ENCODE results near the gene ASCL2.

ASCL2 gene

GRCh38 chr11:2297623-2298030 lies 27.2 kb upstream of the ASCL2 start:
- Histone ChIP-seq H3K4me1 (ENCODE audit: control insufficient read depth in 5 of 5, insufficient read depth in 5 of 5, low read length in 5 of 5) (peaks cover 0 to 12% (median 4%) of the 10 kb centered on the region in 5 donors), H3K27ac (ENCODE audit: low read depth, low read length) (no peak overlapping the region), H3K9me3 (ENCODE audit: control insufficient read depth in 5 of 5, low read length in 5 of 5) (no peaks in the 10 kb centered on the region), H3K27me3 (ENCODE audit: control insufficient read depth in 5 of 5, insufficient read depth in 4 of 5, low read length in 5 of 5) (peaks cover 0 to 5% (median 2%) of the 10 kb centered on the region in 5 donors), H3K4me3 (ENCODE audit: low read depth in 1 of 5, low read length in 5 of 5) (no peak overlapping the region), H3K9ac (ENCODE audit: low read length in 5 of 5) (no peak overlapping the region), H3K36me3 (ENCODE audit: control insufficient read depth in 5 of 5, insufficient read depth in 5 of 5, low read length in 5 of 5) (no peaks in the 10 kb centered on the region)

- H3K36me3 ChIP-seq (ENCODE audit: control insufficient read depth in 5 of 5, insufficient read depth in 5 of 5, low read length in 5 of 5) = no peaks in the 10 kb centered on the region
- peaks cover 0 to 5% (median 2%) of the 10 kb centered on the region in 5 donors for H3K27me3 ChIP-seq (ENCODE audit: control insufficient read depth in 5 of 5, insufficient read depth in 4 of 5, low read length in 5 of 5)
- no peaks in the 10 kb centered on the region for H3K9me3 ChIP-seq (ENCODE audit: control insufficient read depth in 5 of 5, low read length in 5 of 5)
- H3K27ac ChIP-seq (ENCODE audit: low read depth, low read length) = no peak overlapping the region
- peaks cover 0 to 6% (median 0%) of the 10 kb centered on the region in 5 donors for H3K4me1 ChIP-seq (ENCODE audit: control insufficient read depth in 5 of 5, insufficient read depth in 5 of 5, low read length in 5 of 5)
- no peak overlapping the region for H3K9ac ChIP-seq (ENCODE audit: low read length in 5 of 5)
- H3K4me3 ChIP-seq (ENCODE audit: low read depth in 1 of 5, low read length in 5 of 5) = no peak overlapping the region
Measured at GRCh38 chr11:2296913-2297622, 26.7 kb upstream of the ASCL2 start.

- H3K27me3 ChIP-seq (ENCODE audit: control insufficient read depth in 5 of 5, insufficient read depth in 4 of 5, low read length in 5 of 5) = peaks cover 0 to 5% (median 2%) of the 10 kb centered on the region in 5 donors
- H3K36me3 ChIP-seq (ENCODE audit: control insufficient read depth in 5 of 5, insufficient read depth in 5 of 5, low read length in 5 of 5) = no peaks in the 10 kb centered on the region
- no peak overlapping the region for H3K27ac ChIP-seq (ENCODE audit: low read depth, low read length)
- no peaks in the 10 kb centered on the region for H3K9me3 ChIP-seq (ENCODE audit: control insufficient read depth in 5 of 5, low read length in 5 of 5)
- no peak overlapping the region for H3K4me3 ChIP-seq (ENCODE audit: low read depth in 1 of 5, low read length in 5 of 5)
- peaks cover 0 to 6% (median 0%) of the 10 kb centered on the region in 5 donors for H3K4me1 ChIP-seq (ENCODE audit: control insufficient read depth in 5 of 5, insufficient read depth in 5 of 5, low read length in 5 of 5)
- no peak overlapping the region for H3K9ac ChIP-seq (ENCODE audit: low read length in 5 of 5)
Measured at GRCh38 chr11:2295971-2296912, 25.9 kb upstream of the ASCL2 start.

GRCh38 chr11:2294926-2295290 lies 24.5 kb upstream of the ASCL2 start:
- peaks cover 0 to 8% (median 4%) of the 10 kb centered on the region in 5 donors for H3K4me1 ChIP-seq (ENCODE audit: control insufficient read depth in 5 of 5, insufficient read depth in 5 of 5, low read length in 5 of 5)
- H3K36me3 ChIP-seq (ENCODE audit: control insufficient read depth in 5 of 5, insufficient read depth in 5 of 5, low read length in 5 of 5) = no peaks in the 10 kb centered on the region
- peaks cover 0 to 14% (median 10%) of the 10 kb centered on the region in 5 donors for H3K27me3 ChIP-seq (ENCODE audit: control insufficient read depth in 5 of 5, insufficient read depth in 4 of 5, low read length in 5 of 5)
- H3K9me3 ChIP-seq (ENCODE audit: control insufficient read depth in 5 of 5, low read length in 5 of 5) = no peaks in the 10 kb centered on the region
- no peak overlapping the region for H3K9ac ChIP-seq (ENCODE audit: low read length in 5 of 5)
- no peak overlapping the region for H3K4me3 ChIP-seq (ENCODE audit: low read depth in 1 of 5, low read length in 5 of 5)
- H3K27ac ChIP-seq (ENCODE audit: low read depth, low read length) = no peak overlapping the region

GRCh38 chr11:2293984-2294925 lies 23.9 kb upstream of the ASCL2 start:
- peaks cover 3 to 17% (median 9%) of the 10 kb centered on the region in 5 donors for H3K27me3 ChIP-seq (ENCODE audit: control insufficient read depth in 5 of 5, insufficient read depth in 4 of 5, low read length in 5 of 5)
- no peak overlapping the region for H3K27ac ChIP-seq (ENCODE audit: low read depth, low read length)
- H3K4me1 ChIP-seq (ENCODE audit: control insufficient read depth in 5 of 5, insufficient read depth in 5 of 5, low read length in 5 of 5) = peaks cover 0 to 15% (median 4%) of the 10 kb centered on the region in 5 donors
- H3K9ac ChIP-seq (ENCODE audit: low read length in 5 of 5) = no peak overlapping the region
- no peaks in the 10 kb centered on the region for H3K9me3 ChIP-seq (ENCODE audit: control insufficient read depth in 5 of 5, low read length in 5 of 5)
- H3K4me3 ChIP-seq (ENCODE audit: low read depth in 1 of 5, low read length in 5 of 5) = no peak overlapping the region
- no peaks in the 10 kb centered on the region for H3K36me3 ChIP-seq (ENCODE audit: control insufficient read depth in 5 of 5, insufficient read depth in 5 of 5, low read length in 5 of 5)

- H3K27me3 ChIP-seq (ENCODE audit: control insufficient read depth in 5 of 5, insufficient read depth in 4 of 5, low read length in 5 of 5) = peaks cover 3 to 17% (median 12%) of the 10 kb centered on the region in 5 donors
Measured at GRCh38 chr11:2293531-2293971, 23.2 kb upstream of the ASCL2 start.

GRCh38 chr11:2290351-2290841 lies 20.0 kb upstream of the ASCL2 start:
- Histone ChIP-seq H3K27me3 (ENCODE audit: control insufficient read depth in 5 of 5, insufficient read depth in 4 of 5, low read length in 5 of 5) (peaks cover 3 to 21% (median 14%) of the 10 kb centered on the region in 5 donors), H3K9me3 (ENCODE audit: control insufficient read depth in 5 of 5, low read length in 5 of 5) (no peaks in the 10 kb centered on the region), H3K9ac (ENCODE audit: low read length in 5 of 5) (no peak overlapping the region), H3K4me3 (ENCODE audit: low read depth in 1 of 5, low read length in 5 of 5) (peak overlapping the region in 2 of 5 donors; percentile 17 to 31), H3K27ac (ENCODE audit: low read depth, low read length) (no peak overlapping the region), H3K4me1 (ENCODE audit: control insufficient read depth in 5 of 5, insufficient read depth in 5 of 5, low read length in 5 of 5) (peaks cover 0 to 27% (median 4%) of the 10 kb centered on the region in 5 donors), H3K36me3 (ENCODE audit: control insufficient read depth in 5 of 5, insufficient read depth in 5 of 5, low read length in 5 of 5) (no peaks in the 10 kb centered on the region)

More at GRCh38 chr11:2293531-2293971, 23.2 kb upstream of the ASCL2 start:
- peaks cover 0 to 18% (median 4%) of the 10 kb centered on the region in 5 donors for H3K4me1 ChIP-seq (ENCODE audit: control insufficient read depth in 5 of 5, insufficient read depth in 5 of 5, low read length in 5 of 5)
- H3K36me3 ChIP-seq (ENCODE audit: control insufficient read depth in 5 of 5, insufficient read depth in 5 of 5, low read length in 5 of 5) = no peaks in the 10 kb centered on the region
- no peak overlapping the region for H3K27ac ChIP-seq (ENCODE audit: low read depth, low read length)
- H3K9ac ChIP-seq (ENCODE audit: low read length in 5 of 5) = no peak overlapping the region
- H3K4me3 ChIP-seq (ENCODE audit: low read depth in 1 of 5, low read length in 5 of 5) = no peak overlapping the region
- H3K9me3 ChIP-seq (ENCODE audit: control insufficient read depth in 5 of 5, low read length in 5 of 5) = no peaks in the 10 kb centered on the region

GRCh38 chr11:2289859-2290258 lies 19.5 kb upstream of the ASCL2 start:
- Histone ChIP-seq H3K4me3 (ENCODE audit: low read depth in 1 of 5, low read length in 5 of 5) (peak overlapping the region in 2 of 5 donors; percentile 17 to 31), H3K36me3 (ENCODE audit: control insufficient read depth in 5 of 5, insufficient read depth in 5 of 5, low read length in 5 of 5) (no peaks in the 10 kb centered on the region), H3K27me3 (ENCODE audit: control insufficient read depth in 5 of 5, insufficient read depth in 4 of 5, low read length in 5 of 5) (peaks cover 3 to 21% (median 17%) of the 10 kb centered on the region in 5 donors), H3K27ac (ENCODE audit: low read depth, low read length) (no peak overlapping the region), H3K9ac (ENCODE audit: low read length in 5 of 5) (no peak overlapping the region), H3K9me3 (ENCODE audit: control insufficient read depth in 5 of 5, low read length in 5 of 5) (no peaks in the 10 kb centered on the region), H3K4me1 (ENCODE audit: control insufficient read depth in 5 of 5, insufficient read depth in 5 of 5, low read length in 5 of 5) (peaks cover 0 to 27% (median 4%) of the 10 kb centered on the region in 5 donors)

GRCh38 chr11:2289350-2289749 lies 19.0 kb upstream of the ASCL2 start:
- H3K9ac ChIP-seq (ENCODE audit: low read length in 5 of 5) = no peak overlapping the region
- peaks cover 3 to 21% (median 17%) of the 10 kb centered on the region in 5 donors for H3K27me3 ChIP-seq (ENCODE audit: control insufficient read depth in 5 of 5, insufficient read depth in 4 of 5, low read length in 5 of 5)
- no peaks in the 10 kb centered on the region for H3K9me3 ChIP-seq (ENCODE audit: control insufficient read depth in 5 of 5, low read length in 5 of 5)
- peaks cover 0 to 27% (median 4%) of the 10 kb centered on the region in 5 donors for H3K4me1 ChIP-seq (ENCODE audit: control insufficient read depth in 5 of 5, insufficient read depth in 5 of 5, low read length in 5 of 5)
- H3K4me3 ChIP-seq (ENCODE audit: low read depth in 1 of 5, low read length in 5 of 5) = peak overlapping the region in 2 of 5 donors; percentile 17 to 31
- no peaks in the 10 kb centered on the region for H3K36me3 ChIP-seq (ENCODE audit: control insufficient read depth in 5 of 5, insufficient read depth in 5 of 5, low read length in 5 of 5)
- no peak overlapping the region for H3K27ac ChIP-seq (ENCODE audit: low read depth, low read length)

Data from subcutaneous abdominal adipose tissue (tissue), 5 donors.